PC-9 (cell line): ENCODE data around the gene EEPD1. TPM values are rescaled to one million over a fixed set of nuclear protein-coding genes. Genes with fewer than 3 reads are reported as not detected.

Experiments
- BruUV-seq: library from RNA; stranded (reverse); fragments of 400-500 nt; replicated peaks from 2 replicates; lab custom pipeline; 2021; lab: Mats Ljungman, UMichigan
- CTCF ChIA-PET: fragments of 300-600 bp; sonication (Branson Sonifier 250); formaldehyde crosslinking; loops from one replicate; lab custom pipeline; 2022; ENCODE audit warnings: antibody characterized with exemption; lab: Charles Lee
- POLR2A ChIA-PET: fragments of 300-600 bp; sonication (Branson Sonifier 250); formaldehyde crosslinking; loops from one replicate; lab custom pipeline; 2022; ENCODE audit warnings: antibody characterized with exemption; ENCODE audit not compliant: unreplicated experiment; lab: Charles Lee
- DNase-seq, 2 experiments: peaks; one replicate each; pipeline versions ENCODE4 v3.0.0 to v3.0.0-alpha.2; 2015 to 2022; ENCODE audit warnings: mixed read lengths in 1 of 2
- H2AFZ ChIP-seq: fragments of 200-600 bp; sonication (generic); 2 replicates; pipeline ENCODE4 v1.8.1; 2017; ENCODE audit warnings: antibody characterized with exemption
- H3F3A ChIP-seq: fragments of 200-600 bp; sonication (generic); 2 replicates; pipeline ENCODE4 v1.8.1; 2017; ENCODE audit warnings: antibody characterized with exemption, mild to moderate bottlenecking, low read depth; ENCODE audit not compliant: insufficient read depth
- H3K27ac ChIP-seq: fragments of 200-600 bp; sonication (generic); 2 replicates; pipeline ENCODE4 v1.6.1; 2016; ENCODE audit warnings: mixed run types
- H3K27me3 ChIP-seq: fragments of 200-600 bp; sonication (generic); 2 replicates; pipeline ENCODE4 v1.6.1; 2016; ENCODE audit warnings: low read depth, mixed run types; ENCODE audit not compliant: insufficient read depth
- H3K36me3 ChIP-seq: fragments of 200-600 bp; sonication (generic); 2 replicates; pipeline ENCODE4 v1.6.1; 2016; ENCODE audit warnings: low read depth, mixed run types
- H3K4me1 ChIP-seq: fragments of 200-600 bp; sonication (generic); replicated peaks from 2 replicates; pipeline ENCODE4 v1.6.1; 2016; ENCODE audit warnings: mixed run types; ENCODE audit not compliant: insufficient read depth
- H3K4me2 ChIP-seq: fragments of 200-600 bp; sonication (generic); 2 replicates; pipeline ENCODE4 v1.6.1; 2017; ENCODE audit warnings: mixed run types
- H3K4me3 ChIP-seq: fragments of 200-600 bp; sonication (generic); 2 replicates; pipeline ENCODE4 v1.6.1; 2016; ENCODE audit warnings: mixed run types
- H3K79me2 ChIP-seq: fragments of 200-600 bp; sonication (generic); 2 replicates; pipeline ENCODE4 v1.6.1; 2017; ENCODE audit warnings: low read depth, mixed run types
- H3K9me2 ChIP-seq: fragments of 200-600 bp; sonication (generic); 2 replicates; pipeline ENCODE4 v1.8.1; 2017; ENCODE audit warnings: mild to moderate bottlenecking; ENCODE audit not compliant: insufficient read depth
- H3K9me3 ChIP-seq: fragments of 200-600 bp; sonication (generic); 2 replicates; pipeline ENCODE4 v1.8.1; 2016; ENCODE audit warnings: low read depth; ENCODE audit not compliant: insufficient read depth
- H4K20me1 ChIP-seq: fragments of 200-600 bp; sonication (generic); 2 replicates; pipeline ENCODE4 v1.8.1; 2017; ENCODE audit not compliant: insufficient read depth
- CTCF ChIP-seq: fragments of 200-600 bp; sonication (generic); conservative IDR thresholded peaks from 2 replicates; pipeline ENCODE4 v1.6.1; 2017; ENCODE audit warnings: mixed run types, antibody characterized with exemption, mild to moderate bottlenecking, moderate library complexity
- EZH2 ChIP-seq: fragments of 200-600 bp; sonication (generic); IDR thresholded peaks from 2 replicates; pipeline ENCODE4 v1.8.0; 2017; ENCODE audit warnings: antibody characterized with exemption, low read depth
- intact Hi-C: fragments of 100-400 bp; cut with micrococcal nuclease; formaldehyde crosslinking; loops from one replicate; pipeline ENCODE4 v1.10.0; 2022; ENCODE audit not compliant: unreplicated experiment
- total RNA-seq: library from RNA; stranded (reverse); gene quantifications from 2 replicates; pipeline ENCODE4 v1.2.3, GENCODE V29; 2021

EEPD1 gene
- total RNA-seq, 1 experiment from 2014 or later, result 6.0 TPM

- POLR2A ChIA-PET, result interaction anchor here (0.6 kb wide), 1 partner anchor 958 kb away, joined by 13 read pairs; no protein-coding TSS in a partner anchor
- no peaks in the 10 kb centered on the region for H4K20me1 ChIP-seq
- no peak overlapping the region for H2AFZ ChIP-seq
- no peaks in the 10 kb centered on the region for H3F3A ChIP-seq
- no TSS peak for BruUV-seq
- intact Hi-C loops, result no loop called here
- H3K4me3 ChIP-seq, result no peak overlapping the region
- no peaks in the 10 kb centered on the region for H3K9me3 ChIP-seq
- CTCF ChIA-PET, result no interaction called here
- no peaks in the 10 kb centered on the region for H3K27me3 ChIP-seq
- no peaks in the 10 kb centered on the region for H3K36me3 ChIP-seq
- no peaks in the 10 kb centered on the region for H3K4me1 ChIP-seq
- H3K9me2 ChIP-seq, result no peaks in the 10 kb centered on the region
- no peak overlapping the region for H3K4me2 ChIP-seq
- no peak for DNase-seq
- no peaks in the 10 kb centered on the region for H3K79me2 ChIP-seq
- H3K27ac ChIP-seq, result no peak overlapping the region
- TF ChIP-seq EZH2 (no peak), CTCF (no peak)
These were observed 70.8 kb downstream of the EEPD1 start for GRCh38 chr7:36223851-36224250.

GRCh38 chr7:36224934-36225858, 72.1 kb downstream of the EEPD1 start:
- H3K27ac ChIP-seq, result no peak overlapping the region
- H3K4me1 ChIP-seq, result no peaks in the 10 kb centered on the region
- H3K36me3 ChIP-seq, result no peaks in the 10 kb centered on the region
- no peak overlapping the region for H2AFZ ChIP-seq
- TF ChIP-seq EZH2, result no peak
- TF ChIP-seq CTCF, result no peak
- intact Hi-C loops, result no loop called here
- no peaks in the 10 kb centered on the region for H3K9me2 ChIP-seq
- no peak overlapping the region for H3K4me3 ChIP-seq
- H3F3A ChIP-seq, result no peaks in the 10 kb centered on the region
- CTCF ChIA-PET, result no interaction called here
- H4K20me1 ChIP-seq, result no peaks in the 10 kb centered on the region
- DNase-seq, result no peak
- H3K9me3 ChIP-seq, result no peaks in the 10 kb centered on the region
- no peaks in the 10 kb centered on the region for H3K27me3 ChIP-seq
- POLR2A ChIA-PET, result no interaction called here
- no peak overlapping the region for H3K4me2 ChIP-seq
- H3K79me2 ChIP-seq, result no peaks in the 10 kb centered on the region
- no TSS peak for BruUV-seq

- CTCF ChIA-PET, result no interaction called here
- Histone ChIP-seq H3K4me3 (no peak overlapping the region), H3F3A (no peaks in the 10 kb centered on the region), H3K27me3 (no peaks in the 10 kb centered on the region), H3K79me2 (no peaks in the 10 kb centered on the region), H2AFZ (no peak overlapping the region), H3K27ac (no peak overlapping the region), H3K9me2 (no peaks in the 10 kb centered on the region), H3K9me3 (no peaks in the 10 kb centered on the region), H4K20me1 (no peaks in the 10 kb centered on the region), H3K36me3 (no peaks in the 10 kb centered on the region), H3K4me1 (no peaks in the 10 kb centered on the region), H3K4me2 (no peak overlapping the region)
- no peak for DNase-seq
- intact Hi-C loops, result no loop called here
- no TSS peak for BruUV-seq
- POLR2A ChIA-PET, result no interaction called here
- TF ChIP-seq CTCF, result no peak
- TF ChIP-seq EZH2, result no peak
These were observed 73.1 kb downstream of the EEPD1 start for GRCh38 chr7:36226151-36226550.
